Mucosa of descending colon (tissue), 3 donors: Measurements from ENCODE around the gene CGN. TPM values are rescaled to one million over a fixed set of nuclear protein-coding genes. Genes with fewer than 3 reads are reported as not detected.

Experiments
- ATAC-seq: fragments of 200-7000 bp; cut with Tn5 transposase; one replicate; pipeline ENCODE4 v1.9.1; 2020; ENCODE audit warnings: mild to moderate bottlenecking, moderate library complexity
- DNase-seq, 3 donors: peaks; one replicate each; pipeline ENCODE4 v3.0.0-alpha.2; 2020
- H3K36me3 ChIP-seq: fragments of 200-600 bp; one replicate; pipeline ENCODE4 v1.8.0; 2021; ENCODE audit warnings: low read depth, mild to moderate bottlenecking
- H3K4me1 ChIP-seq: fragments of 200-600 bp; one replicate; pipeline ENCODE4 v1.8.0; 2021; ENCODE audit warnings: low read depth, mild to moderate bottlenecking
- H3K4me3 ChIP-seq: fragments of 200-600 bp; one replicate; pipeline ENCODE4 v1.8.0; 2021; ENCODE audit warnings: mild to moderate bottlenecking
- H3K9me3 ChIP-seq: fragments of 200-600 bp; one replicate; pipeline ENCODE4 v1.8.0; 2021; ENCODE audit warnings: mild to moderate bottlenecking
- CTCF ChIP-seq: fragments of 200-600 bp; IDR thresholded peaks from one replicate; pipeline ENCODE4 v1.8.0; 2022; ENCODE audit warnings: antibody characterized with exemption, mild to moderate bottlenecking
- intact Hi-C, 2 donors: fragments of 100-400 bp; cut with DNase I in 1 of 2; cut with micrococcal nuclease in 1 of 2; formaldehyde crosslinking; loops; one replicate each; pipeline versions ENCODE4 v1.11.0 to v1.11.1; 2022; cut with DNase I, micrococcal nuclease
- total RNA-seq, 3 donors: library from RNA; stranded (reverse); fragmentation: NEBNext Ultra II Directional in 2 of 3; extraction: Animal tissue kit (Norgen Biotek cat#: 25700) in 2 of 3; gene quantifications; one replicate each; pipeline versions ENCODE4 v1.2.1 to v1.2.4, GENCODE V29; 2021 to 2023
- donor health status: DM: no; HTN: no; CAD: no; lungs with moderate emphysema.
- donor health status: DM: no; HTN: no; CAD: no.
- donor health status: DM: no; HTN: yes; CAD: no.

The CGN gene
- total RNA-seq, 3 donors from 2014 or later, result 125 to 247 (median 187) TPM

DNA sequence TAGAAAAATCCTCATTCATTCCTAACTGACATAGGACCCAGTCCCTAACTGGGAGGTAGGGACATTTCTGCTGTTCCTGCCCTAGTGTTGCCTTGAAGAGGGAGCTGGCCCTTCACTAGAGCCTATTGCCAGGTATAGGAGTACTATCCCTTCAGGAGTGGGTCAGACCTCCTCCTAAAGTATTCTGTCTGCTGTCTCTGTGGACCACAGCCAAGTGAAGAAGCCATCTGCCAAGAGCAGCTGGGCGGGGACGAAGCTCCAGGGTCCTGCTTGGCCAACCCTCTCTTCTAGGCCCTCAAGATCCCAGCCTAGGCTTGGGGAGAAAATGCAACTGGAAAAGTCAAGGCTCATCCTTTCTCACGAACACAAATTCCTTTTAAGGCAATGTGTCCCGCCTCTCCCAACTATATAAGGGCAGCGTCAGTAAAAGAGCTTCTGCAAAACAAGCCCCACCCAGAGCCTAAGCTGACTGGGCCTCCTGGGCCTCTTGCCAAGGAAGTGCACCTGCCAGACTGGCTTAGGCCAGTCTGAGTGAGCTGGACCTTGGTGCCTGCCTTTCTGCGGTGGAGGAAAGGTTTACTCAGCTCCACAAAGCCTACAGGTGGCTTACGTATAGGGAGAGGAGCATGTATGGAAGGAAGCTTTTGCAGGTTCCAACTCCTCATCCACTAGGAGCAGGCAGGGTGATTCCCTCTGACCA, 28.3 kb downstream of the CGN start:
- ATAC-seq (peak; percentile 86), DNase-seq (peak; percentile 95 to 96 (median 95))
- Histone ChIP-seq H3K4me1 (peaks cover 32% of the 10 kb centered on the region), H3K36me3 (no peaks in the 10 kb centered on the region), H3K4me3 (no peak overlapping the region), H3K9me3 (no peaks in the 10 kb centered on the region)
- intact Hi-C loops, result loop anchor here in 1 of 2 donors (10.0 kb wide), 1 partner anchor 195 kb away; no protein-coding TSS in a partner anchor
- no peak for TF ChIP-seq CTCF

DNA sequence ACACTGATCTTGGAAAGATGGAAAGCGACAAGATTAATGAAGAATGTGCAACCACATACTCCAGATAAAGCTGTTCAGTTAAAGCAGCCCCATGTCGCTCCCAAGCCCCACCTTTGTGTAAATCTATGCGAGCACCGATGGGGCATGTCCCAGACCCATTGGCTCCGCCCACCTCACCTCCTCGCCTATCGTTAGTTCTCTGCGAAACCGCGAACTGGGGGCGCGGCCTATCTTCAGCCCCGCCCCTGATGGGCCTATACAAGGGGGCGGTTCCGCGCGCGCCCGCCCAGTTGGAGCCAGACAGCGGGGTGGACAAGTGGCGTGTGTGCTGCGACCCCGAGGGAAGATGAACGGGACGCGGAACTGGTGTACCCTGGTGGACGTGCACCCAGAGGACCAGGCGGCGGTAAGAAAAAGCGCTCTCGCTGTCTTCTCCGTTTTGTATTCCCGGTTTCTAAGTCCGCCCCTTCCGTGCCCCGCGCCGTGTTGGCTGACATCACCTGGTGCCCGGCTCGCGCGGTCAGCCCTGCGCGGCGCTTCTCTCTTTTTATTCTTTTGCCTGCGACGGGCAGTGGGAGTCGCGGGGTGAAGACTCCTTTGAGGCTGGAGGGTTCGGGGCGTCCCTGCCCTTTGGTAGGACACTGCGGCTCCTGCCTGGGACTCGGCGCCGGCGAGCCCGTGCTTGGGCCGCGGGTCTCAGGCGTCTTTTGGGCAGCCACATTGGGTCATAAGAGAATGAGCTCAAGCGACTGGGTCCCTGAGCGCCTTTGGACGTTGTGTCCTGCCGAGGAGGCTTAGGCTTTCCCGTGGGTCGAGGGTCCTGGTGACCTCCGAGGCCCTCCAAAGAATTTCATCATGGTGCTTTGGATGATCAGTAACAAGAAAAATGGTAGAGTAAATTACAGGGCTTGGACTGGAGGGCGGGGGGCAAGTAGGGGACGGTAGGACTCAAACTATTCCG, 29.1 kb downstream of the CGN start, which contains the start of gene TUFT1:
TUFT1 (plus strand) TSS at position 289 of the 961 bp plus-strand sequence; CDS start at position 347, 58 bp downstream.
- ATAC-seq, result peak; percentile 89
- intact Hi-C loops, result no loop called here
- Histone ChIP-seq H3K4me1 (peaks cover 32% of the 10 kb centered on the region), H3K9me3 (no peaks in the 10 kb centered on the region), H3K36me3 (no peaks in the 10 kb centered on the region), H3K4me3 (peak within 1 kb of the TSS; percentile 41)
- TF ChIP-seq CTCF, result no peak
- DNase-seq, result peak; percentile 96 to 98 (median 97)

- H3K36me3 ChIP-seq, result no peaks in the 10 kb centered on the region
- H3K4me1 ChIP-seq, result peaks cover 32% of the 10 kb centered on the region
- intact Hi-C loops, result no loop called here
- H3K4me3 ChIP-seq, result peak overlapping the region; percentile 41
- H3K9me3 ChIP-seq, result no peaks in the 10 kb centered on the region
- no peak for TF ChIP-seq CTCF
- DNase-seq (peak in 2 of 3 donors; percentile 54 to 59), ATAC-seq (peak; percentile 21)
Observed at GRCh38 chr1:151540982-151541377, 29.8 kb downstream of the CGN start.

GRCh38 chr1:151541752-151542151, 30.6 kb downstream of the CGN start:
- Histone ChIP-seq H3K36me3 (no peaks in the 10 kb centered on the region), H3K9me3 (no peaks in the 10 kb centered on the region), H3K4me3 (no peak overlapping the region), H3K4me1 (peaks cover 32% of the 10 kb centered on the region)
- no peak for ATAC-seq
- DNase-seq, result peak in 1 of 3 donors; percentile 38
- intact Hi-C loops, result no loop called here
- TF ChIP-seq CTCF, result no peak

DNA sequence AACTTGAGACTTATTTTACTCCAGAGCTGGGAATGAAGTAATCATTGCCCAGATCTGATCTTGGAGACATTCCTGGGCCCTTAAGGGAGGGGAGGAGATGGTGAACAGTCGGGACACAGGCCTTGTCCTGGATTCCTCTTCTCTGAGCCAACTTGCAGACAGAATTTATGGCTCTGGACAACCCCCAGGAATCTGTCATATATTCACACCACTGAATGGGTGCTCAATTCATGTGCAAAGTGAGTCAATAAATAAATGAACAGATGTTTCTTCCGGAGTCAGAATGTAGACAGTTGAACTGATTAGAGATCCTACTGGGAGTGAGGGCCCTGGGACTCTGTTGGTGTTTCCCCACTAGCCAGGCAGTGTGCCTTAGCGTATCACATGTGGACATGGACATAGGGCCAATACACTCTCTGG, 31.5 kb downstream of the CGN start:
- no peak for ATAC-seq
- intact Hi-C loops, result no loop called here
- H3K36me3 ChIP-seq, result no peaks in the 10 kb centered on the region
- peak in 1 of 3 donors; percentile 35 for DNase-seq
- H3K4me3 ChIP-seq, result no peak overlapping the region
- TF ChIP-seq CTCF, result no peak
- H3K9me3 ChIP-seq, result no peaks in the 10 kb centered on the region
- H3K4me1 ChIP-seq, result peaks cover 36% of the 10 kb centered on the region
